ENCODE data around the gene ZFR. TPM values are rescaled to one million over a fixed set of nuclear protein-coding genes. Genes with fewer than 3 reads are reported as not detected.

The ZFR gene
- polyA plus RNA-seq, 2 of the 4 experiments (the other 2 are of a cell fraction), result 65.6 to 107 TPM

GRCh38 chr5:32346869-32347268, 97.7 kb downstream of the ZFR start:
- ChIA-PET CTCF (interaction anchor here (0.7 to 5.3 kb wide), 2 partner anchors 17 to 26 kb away, joined by 3 to 42 read pairs; no protein-coding TSS in a partner anchor), POLR2A (no interaction called here)
- DNase-seq (ENCODE audit: low read depth in 1 of 2, low spot score in 1 of 2) (no peak), FAIRE-seq (no peak), ATAC-seq (no peak)
- H3K4me1 ChIP-seq, result no peaks in the 10 kb centered on the region
- TF ChIP-seq TP53 (CRISPR knock-in tag; IDR thresholded peaks at IDR 0.05), result no peak
- no peak for TF ChIP-seq NFE2L2 (conservative IDR thresholded peaks at IDR 0.05; ENCODE audit: low read length)
- no peak for TF ChIP-seq NPAS2 (CRISPR knock-in tag; IDR thresholded peaks at IDR 0.05; ENCODE audit: borderline replicate concordance)
- TF ChIP-seq ZNF302 (CRISPR knock-in tag; IDR thresholded peaks at IDR 0.05), result no peak
- no peak for TF ChIP-seq MAFK (IDR thresholded peaks at IDR 0.05; ENCODE audit: partially characterized antibody)
- no peak for TF ChIP-seq EHF (CRISPR knock-in tag; IDR thresholded peaks at IDR 0.05)
- no peak for TF ChIP-seq USF2 (IDR thresholded peaks at IDR 0.05)
- TF ChIP-seq JUNB (IDR thresholded peaks at IDR 0.05), result no peak
- TF ChIP-seq KDM5A (IDR thresholded peaks at IDR 0.05), result no peak
- no peak for TF ChIP-seq JUN (IDR thresholded peaks at IDR 0.05)
- TF ChIP-seq HMGXB4 (CRISPR knock-in tag; IDR thresholded peaks at IDR 0.05; ENCODE audit: borderline replicate concordance), result no peak
- no peak for TF ChIP-seq GATA3 (IDR thresholded peaks at IDR 0.05; ENCODE audit: borderline replicate concordance)
- TF ChIP-seq BCL3 (IDR thresholded peaks at IDR 0.05), result no peak
- no peak for TF ChIP-seq HDAC2 (IDR thresholded peaks at IDR 0.05)
- TF ChIP-seq CBX2 (IDR thresholded peaks at IDR 0.05; ENCODE audit: borderline replicate concordance, low read depth), result no peak
- TF ChIP-seq HES2 (IDR thresholded peaks at IDR 0.05), result no peak
- no peak for TF ChIP-seq RAD21 (conservative IDR thresholded peaks at IDR 0.05 in 1 of 2, IDR thresholded peaks at IDR 0.05 in 1 of 2)
- H3K4me3 ChIP-seq, result no peak overlapping the region
- 93% methylated on average over 2 of the region's 2 CpGs for WGBS (ENCODE audit: missing lambda C conversion rate)
- no peak overlapping the region for H3K4me2 ChIP-seq
- no peak overlapping the region for H3K27ac ChIP-seq
- 0 out of 3 replicates have a peak, but pooled peaks cover 3% of the 10 kb centered on the region for H3K9me3 ChIP-seq

- no peak for ATAC-seq
- ChIA-PET CTCF (interaction anchor here (0.6 to 5.3 kb wide), 3 partner anchors 9 to 13 kb away, joined by 3 to 42 read pairs (median 4); no protein-coding TSS in a partner anchor), POLR2A (no interaction called here)
These were observed 101.4 kb downstream of the ZFR start for GRCh38 chr5:32343058-32343672.

More at GRCh38 chr5:32343058-32343672, 101.4 kb downstream of the ZFR start:
- WGBS (ENCODE audit: missing lambda C conversion rate), result 98% methylated on average over 2 of the region's 2 CpGs
- H3K9me3 ChIP-seq, result peaks cover 34% of the 10 kb centered on the region
- no peak overlapping the region for H3K4me3 ChIP-seq
- DNase-seq (ENCODE audit: low read depth in 1 of 2, low spot score in 1 of 2) (no peak), FAIRE-seq (no peak)
- H3K27ac ChIP-seq, result no peak overlapping the region
- TF ChIP-seq JUN (IDR thresholded peaks at IDR 0.05) (no peak), PBX3 (IDR thresholded peaks at IDR 0.05) (no peak), FOSB (CRISPR knock-in tag; IDR thresholded peaks at IDR 0.05) (no peak), MAX (IDR thresholded peaks at IDR 0.05) (no peak), MAZ (IDR thresholded peaks at IDR 0.05; ENCODE audit: borderline replicate concordance, low read depth, low read length) (no peak), HES2 (IDR thresholded peaks at IDR 0.05) (no peak), ELK1 (IDR thresholded peaks at IDR 0.05; ENCODE audit: low read depth, low read length) (no peak), PHF8 (IDR thresholded peaks at IDR 0.05; ENCODE audit: borderline replicate concordance, low read depth) (no peak), HEYL (CRISPR knock-in tag; IDR thresholded peaks at IDR 0.05) (no peak)
- H3K4me2 ChIP-seq, result no peak overlapping the region
- H3K4me1 ChIP-seq, result no peaks in the 10 kb centered on the region

Data from A549 (cell line).